Smooth muscle cell of the brain vasculature (primary cell): Measurements from ENCODE around the gene PDCD1.

Experiments used
- DNase-seq: peaks from one replicate; pipeline ENCODE4 v3.0.0-alpha.2; 2012; ENCODE audit warnings: low read depth, low spot score

Gene PDCD1

DNA sequence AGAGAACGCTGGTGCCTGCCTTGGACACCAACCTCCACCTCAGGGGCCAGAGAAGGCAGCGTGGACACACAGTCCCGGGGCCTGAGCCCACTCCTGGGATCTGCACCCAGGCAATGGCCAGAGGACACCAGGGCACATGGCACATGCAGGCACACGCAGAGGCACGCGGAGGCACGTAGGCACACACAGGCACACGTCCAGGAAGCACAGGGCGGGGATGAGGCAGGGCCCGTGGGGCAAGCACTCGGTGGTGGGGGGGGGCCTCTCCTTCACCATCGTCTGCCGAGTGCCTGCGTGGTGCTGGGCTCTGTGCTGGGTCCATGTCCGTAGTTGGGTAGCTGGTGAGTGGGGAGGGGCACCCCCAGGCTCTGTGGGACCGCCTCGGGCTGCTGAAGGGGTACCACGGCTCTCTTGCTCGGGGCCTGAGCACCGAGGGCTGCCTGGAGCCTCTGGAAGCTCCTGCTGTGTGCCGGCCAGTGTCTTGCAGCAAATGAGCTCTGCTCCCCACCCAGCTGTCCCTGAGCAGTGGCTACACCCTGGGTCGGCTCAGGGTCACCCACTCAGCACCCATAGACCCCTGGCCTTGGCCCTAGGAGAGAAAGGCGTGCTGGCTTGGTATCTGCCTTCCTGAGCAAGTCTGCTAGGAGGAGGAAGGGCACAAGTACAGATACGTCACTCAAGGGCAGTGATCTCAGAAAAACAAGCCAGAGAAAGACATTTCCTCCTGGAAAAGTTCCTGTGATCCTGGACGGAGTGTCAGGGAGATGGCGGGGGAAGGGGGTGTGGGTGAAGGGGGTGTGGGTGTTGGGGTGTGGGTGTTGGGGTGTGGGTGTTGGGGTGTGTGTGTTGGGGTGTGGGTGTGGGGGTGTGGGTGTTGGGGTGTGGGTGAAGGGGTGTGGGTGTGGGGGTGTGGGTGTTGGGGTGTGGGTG, 37.3 kb upstream of the PDCD1 start:
- no peak for DNase-seq

GRCh38 chr2:241895427-241895711, 36.7 kb upstream of the PDCD1 start:
- no peak for DNase-seq

DNA sequence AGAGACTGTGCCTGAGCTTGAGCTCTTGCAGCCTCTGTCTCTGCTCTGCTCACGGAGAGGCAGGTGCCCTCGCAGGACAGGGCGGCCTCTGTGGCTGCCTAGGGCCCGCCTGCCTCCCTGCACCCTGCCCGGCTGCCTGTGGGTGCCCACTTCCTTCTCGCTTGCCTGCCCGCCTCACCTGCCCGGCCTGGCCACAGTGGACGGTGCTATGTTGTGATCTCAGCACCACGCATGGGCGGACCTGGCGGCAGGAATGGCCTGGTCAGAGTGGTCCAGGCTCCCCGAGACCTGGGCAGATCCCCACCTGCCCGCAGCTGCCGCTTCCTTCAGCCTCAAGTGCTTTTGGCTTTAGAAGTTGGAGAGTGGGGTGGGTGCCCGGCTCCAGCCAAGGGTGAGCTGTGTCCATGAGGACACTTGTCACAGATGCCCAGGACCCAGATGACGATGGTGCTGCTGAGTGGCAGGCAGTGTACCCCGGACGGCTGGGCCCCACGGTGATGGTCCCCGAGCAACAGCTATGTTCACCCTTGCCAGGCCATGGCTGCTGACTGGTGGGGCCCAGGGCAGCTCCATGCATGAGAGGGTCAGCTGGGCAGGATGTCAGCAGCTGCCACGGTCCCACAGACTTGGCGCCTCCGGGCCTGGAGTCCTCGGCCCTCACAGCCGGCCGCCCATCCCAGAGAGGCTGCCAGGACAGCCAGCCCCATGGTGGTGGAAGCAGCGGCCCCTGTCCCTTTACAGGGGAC, 36.2 kb upstream of the PDCD1 start:
- DNase-seq, result no peak

DNA sequence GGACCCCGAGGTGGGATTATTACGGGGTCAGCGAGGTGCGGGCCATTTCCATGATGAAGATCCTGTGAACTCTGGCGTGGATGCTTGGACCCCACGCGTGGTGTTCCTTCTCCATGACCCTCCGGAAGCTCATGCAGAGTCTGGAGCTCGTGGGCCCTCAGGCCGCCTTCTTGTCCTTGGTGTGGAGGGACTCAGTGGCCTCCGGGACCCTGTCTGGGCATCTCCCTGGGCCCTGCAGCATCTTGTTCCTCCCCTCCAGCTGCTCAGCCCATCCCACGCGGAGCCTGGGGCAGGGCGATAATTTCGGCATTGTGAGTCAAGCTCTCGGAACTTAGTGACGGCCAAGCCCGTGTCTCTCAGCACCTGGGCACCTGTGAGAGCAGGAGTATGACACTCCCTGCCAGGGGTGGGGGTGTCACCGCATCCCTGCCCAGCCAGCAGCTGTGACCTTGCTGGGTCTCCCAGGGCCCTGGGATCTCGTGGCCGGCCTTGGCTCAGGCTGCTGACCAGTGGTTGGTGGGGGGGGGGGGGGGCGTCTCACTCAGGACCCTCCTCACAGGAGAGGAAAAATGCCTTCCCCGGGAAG, 35.5 kb upstream of the PDCD1 start:
- DNase-seq, result no peak

GRCh38 chr2:241893265-241893664, 34.6 kb upstream of the PDCD1 start:
- DNase-seq, result no peak

DNA sequence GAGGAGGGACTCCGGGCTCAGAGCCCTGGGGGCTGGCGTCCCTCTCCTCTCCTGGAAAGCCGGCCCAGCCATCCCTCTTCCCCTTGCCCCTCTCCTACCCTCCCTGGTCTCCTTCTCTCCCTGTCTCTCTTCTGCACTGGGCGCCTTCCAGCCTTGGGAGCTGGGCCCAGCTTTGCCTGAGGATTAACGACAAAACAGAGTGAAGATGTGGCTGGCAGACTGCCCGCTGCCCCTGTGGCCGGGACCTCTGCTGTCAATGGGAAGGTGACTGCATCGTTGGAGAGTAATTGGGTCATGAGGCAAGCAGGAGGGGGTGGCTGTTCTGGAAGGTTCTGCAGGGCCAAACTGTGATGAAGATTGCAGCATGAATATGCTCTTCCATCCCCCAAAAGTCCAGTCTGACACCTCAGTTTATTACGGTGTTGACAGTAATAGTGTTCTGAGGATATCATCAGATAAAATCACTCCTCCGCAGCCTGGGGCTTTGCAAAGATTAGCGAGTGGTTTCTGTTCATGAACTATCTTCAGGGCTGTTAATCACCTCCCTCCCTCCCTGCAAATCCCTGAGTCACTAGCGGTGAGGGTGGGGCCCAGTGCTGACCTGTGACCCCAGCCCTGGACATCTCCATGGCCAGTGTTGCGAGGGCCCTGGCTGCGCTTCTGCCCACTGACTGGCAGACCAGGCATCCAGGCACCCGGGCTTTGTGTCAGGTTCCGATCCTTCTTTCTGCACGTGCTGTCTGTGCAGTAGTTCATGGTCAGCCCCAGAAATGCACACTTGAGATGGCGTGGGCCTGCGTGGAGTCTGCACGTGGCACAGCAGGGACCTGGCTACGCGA, 33.8 kb upstream of the PDCD1 start:
- DNase-seq, result no peak

- DNase-seq, result no peak
Observed at GRCh38 chr2:241891988-241892298, 33.2 kb upstream of the PDCD1 start.

GRCh38 chr2:241891315-241891987, 32.8 kb upstream of the PDCD1 start:
- no peak for DNase-seq

GRCh38 chr2:241890524-241891235, 32.0 kb upstream of the PDCD1 start:
- DNase-seq, result no peak

DNA sequence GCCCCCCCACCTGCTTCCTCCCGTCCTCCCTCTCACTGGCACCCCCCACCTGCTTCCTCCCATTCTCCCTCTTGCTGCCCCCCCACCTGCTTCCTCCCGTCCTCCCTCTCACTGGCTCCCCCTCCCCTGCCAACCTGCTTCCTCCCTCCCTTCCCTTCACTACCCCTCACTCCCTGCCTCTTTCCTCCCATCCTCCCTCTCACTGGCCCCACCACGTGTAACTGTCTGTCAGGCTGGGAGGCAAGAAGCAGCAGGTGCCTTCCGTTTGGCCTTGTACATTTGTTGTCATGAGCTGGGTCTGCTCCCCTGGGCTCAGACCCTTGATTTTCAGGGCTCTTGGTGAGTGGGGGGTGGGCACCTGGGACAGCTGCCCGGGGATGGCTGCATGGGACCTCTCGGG, 29.9 kb upstream of the PDCD1 start:
- no peak for DNase-seq

GRCh38 chr2:241887806-241888522, 29.3 kb upstream of the PDCD1 start:
- no peak for DNase-seq

DNA sequence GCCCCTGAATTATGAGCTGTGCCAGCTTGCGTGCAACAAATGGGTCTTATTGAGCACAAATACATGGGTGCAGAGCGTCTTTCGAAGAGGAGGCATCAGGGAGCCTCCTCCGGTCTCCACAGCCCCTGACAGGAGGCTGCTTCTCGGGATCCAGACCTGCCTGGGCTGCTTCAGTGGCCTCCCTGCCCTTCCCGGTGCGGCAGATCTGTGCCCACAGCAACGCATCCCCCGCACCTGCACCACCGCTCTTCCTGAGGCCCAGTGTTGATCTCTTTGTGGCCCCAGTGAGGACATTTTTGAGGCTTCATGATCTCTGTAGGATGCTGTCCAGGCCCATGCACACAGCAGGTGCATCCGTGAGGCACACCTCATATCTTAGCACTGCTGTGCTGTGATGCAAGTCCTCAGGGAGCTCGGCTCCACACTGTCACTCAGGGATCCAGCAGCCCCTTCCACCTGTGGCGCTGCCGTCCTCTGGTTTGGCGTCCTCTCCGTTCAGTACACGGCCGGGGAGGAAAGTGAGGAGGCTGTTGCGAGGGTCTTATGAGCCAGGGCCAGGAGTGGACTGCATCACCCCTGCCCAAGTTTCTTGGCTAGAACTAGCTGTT, 28.2 kb upstream of the PDCD1 start:
- no peak for DNase-seq

- no peak for DNase-seq
Observed at GRCh38 chr2:241885946-241886643, 27.4 kb upstream of the PDCD1 start.

DNA sequence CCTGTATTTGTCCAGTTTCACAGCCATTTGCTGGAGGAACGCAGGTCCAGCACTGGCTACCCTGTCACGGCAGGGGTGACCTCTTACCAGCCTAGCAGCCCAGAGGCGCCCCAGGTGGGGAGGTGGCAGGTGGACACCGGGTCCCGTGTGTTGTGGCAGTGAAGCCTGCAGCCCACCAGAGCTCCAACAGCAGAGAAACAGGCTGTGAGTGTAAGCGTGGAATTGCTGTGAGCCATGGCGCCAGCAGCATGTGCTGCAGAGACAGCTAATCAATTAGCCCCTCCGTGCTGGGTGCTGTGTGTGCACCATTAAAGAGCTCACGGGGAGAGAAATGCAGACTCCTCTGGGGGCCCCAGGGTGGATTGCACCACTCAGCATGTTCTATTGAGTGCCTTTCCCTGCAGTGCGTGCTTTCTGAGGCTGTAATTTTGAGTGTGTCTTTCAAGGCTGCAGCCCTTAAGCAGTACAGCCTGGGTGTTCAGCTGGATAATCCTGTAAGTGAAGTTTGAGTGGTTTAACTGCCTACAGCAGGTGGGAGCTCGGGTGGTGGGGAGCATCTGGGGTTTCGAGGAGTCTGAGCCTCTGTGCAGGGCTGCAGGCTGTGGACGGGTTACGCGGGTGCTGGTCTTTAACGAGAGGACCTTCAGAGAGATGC, 26.7 kb upstream of the PDCD1 start:
- DNase-seq, result no peak

GRCh38 chr2:241884951-241885290, 26.2 kb upstream of the PDCD1 start:
- no peak for DNase-seq

- no peak for DNase-seq
Observed at GRCh38 chr2:241882091-241882625, 23.5 kb upstream of the PDCD1 start.

DNA sequence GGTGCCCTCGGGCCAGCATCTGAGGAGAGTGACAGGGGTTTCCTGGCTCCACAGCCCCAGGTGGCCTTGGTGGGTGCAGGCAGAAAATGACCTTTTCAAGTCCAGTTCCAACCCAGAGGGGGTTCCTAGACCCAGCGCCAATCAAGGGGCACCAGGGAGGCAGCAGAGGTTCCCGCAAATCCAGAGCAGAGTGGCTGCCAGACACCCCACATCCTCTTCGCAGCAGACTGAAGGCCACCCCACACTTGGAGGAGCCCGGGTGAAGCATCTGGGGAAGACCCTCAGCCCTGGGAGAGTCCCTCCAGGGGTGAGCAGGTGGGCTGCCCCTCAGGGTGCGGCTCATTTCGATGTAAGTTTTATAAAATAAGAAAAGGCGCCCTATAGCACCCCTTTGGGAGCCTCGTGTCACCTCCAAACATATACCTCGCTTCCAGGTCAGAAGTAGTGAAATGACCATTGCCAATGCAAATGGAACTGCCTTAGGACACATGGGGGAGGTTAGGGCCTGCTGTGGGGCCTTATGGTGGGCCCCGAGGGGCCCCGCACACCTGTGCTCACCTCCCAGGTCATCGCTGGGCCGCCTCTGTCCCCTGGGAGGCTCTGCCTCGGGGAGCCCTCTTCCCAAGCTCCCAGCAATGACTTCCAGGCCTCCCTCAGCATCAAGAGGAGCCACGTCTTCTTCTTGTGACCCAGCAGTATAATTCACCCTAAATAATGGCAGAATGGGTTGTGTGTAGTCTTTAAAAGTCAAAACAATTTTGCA, 21.8 kb upstream of the PDCD1 start:
- no peak for DNase-seq

DNA sequence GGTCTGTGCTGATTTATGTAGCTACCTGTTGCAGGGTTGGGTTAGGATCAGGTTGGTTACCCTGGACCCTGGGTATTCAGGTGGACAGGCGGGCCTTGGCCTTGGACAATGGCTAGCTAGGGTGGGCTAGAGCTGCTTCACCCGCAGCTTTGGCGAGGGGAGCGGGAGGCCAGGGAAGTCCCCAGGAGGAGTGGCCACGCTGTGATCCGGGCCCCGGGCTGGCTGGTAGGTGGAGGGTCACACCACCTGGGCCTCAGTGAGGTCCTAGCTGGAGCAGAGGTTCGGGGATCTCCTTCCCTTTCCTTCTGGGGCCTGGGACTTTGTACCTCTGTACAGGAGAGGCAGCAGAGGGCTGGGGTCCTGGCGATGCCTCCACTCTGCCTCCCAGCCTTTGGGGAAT, 20.6 kb upstream of the PDCD1 start:
- DNase-seq, result no peak
